ENCODE measurements around the gene DYRK3.

The DYRK3 gene

DNA sequence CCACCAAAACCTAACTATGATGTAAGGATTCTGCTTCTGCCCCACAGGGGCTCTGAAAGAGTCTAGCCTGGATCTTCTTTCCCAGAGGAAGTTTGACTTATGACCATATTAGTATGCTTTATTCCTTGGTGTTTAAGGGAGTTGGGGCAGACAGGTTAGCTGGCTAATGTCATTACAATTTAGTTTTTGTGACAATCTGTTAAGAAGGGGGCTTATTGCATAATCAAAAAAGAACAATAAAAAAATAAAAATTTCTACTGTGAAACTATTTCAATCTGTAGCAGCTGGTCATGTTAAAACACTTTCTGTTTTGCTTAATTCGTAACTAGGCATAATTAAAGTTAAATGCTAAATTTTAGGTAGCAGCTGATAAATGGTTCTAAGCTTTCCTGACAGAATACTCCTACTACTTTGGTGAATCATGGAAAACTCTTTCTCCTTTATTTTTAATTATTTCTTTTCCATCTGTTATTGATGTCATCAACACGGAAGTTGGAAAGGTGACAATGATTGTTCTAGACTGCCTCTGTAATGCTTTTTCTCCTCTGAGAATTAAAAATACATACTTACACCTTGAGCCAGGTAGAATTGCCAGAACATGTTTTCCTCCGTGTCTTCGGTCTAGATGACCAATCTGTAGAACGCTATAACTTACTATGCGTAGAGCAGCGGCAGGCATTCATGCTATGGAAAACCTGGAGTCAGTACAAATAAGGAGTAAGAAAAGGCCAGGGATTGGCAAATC is 18.6 kb downstream of the DYRK3 start:
- Histone ChIP-seq H3K27ac (no peak overlapping the region), H3K27me3 (peaks cover 13% of the 10 kb centered on the region), H3K4me1 (ENCODE audit: control insufficient read depth in 1 of 2, insufficient read depth in 1 of 2, low read depth in 1 of 2, low read length in 1 of 2) (peaks cover 0 to 10% of the 10 kb centered on the region in 2 experiments), H3K4me3 (ENCODE audit: low read depth in 1 of 2, low read length in 1 of 2) (no peak overlapping the region), H3K9me3 (no peaks in the 10 kb centered on the region), H3K36me3 (no peaks in the 10 kb centered on the region)
- TF ChIP-seq CTCF (IDR thresholded peaks at IDR 0.05), result no peak

DNA sequence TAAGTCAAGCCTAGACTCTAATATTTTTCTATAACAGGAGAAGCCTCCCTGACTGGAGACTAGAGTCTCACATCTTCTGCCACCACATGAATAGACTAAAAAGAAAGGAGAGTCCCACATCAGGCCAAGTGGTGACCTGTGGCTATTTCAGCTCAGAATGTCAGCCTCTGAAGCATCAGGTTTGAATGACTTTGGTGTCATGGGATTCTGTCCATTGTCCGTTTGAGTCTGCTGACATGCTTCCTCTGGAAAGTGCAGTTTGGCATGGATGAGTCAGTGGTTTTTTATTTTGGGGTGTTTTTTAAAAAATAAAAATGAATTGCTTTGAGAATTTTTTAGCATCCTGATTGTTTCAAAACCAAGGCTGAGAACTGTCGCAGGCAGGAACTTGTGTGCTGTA is 19.5 kb downstream of the DYRK3 start:
- Histone ChIP-seq H3K27me3 (peaks cover 13% of the 10 kb centered on the region), H3K27ac (no peak overlapping the region), H3K4me3 (ENCODE audit: low read depth in 1 of 2, low read length in 1 of 2) (no peak overlapping the region), H3K9me3 (no peaks in the 10 kb centered on the region), H3K36me3 (no peaks in the 10 kb centered on the region), H3K4me1 (ENCODE audit: control insufficient read depth in 1 of 2, insufficient read depth in 1 of 2, low read depth in 1 of 2, low read length in 1 of 2) (peaks cover 0 to 10% of the 10 kb centered on the region in 2 experiments)
- TF ChIP-seq CTCF (IDR thresholded peaks at IDR 0.05), result no peak

DNA sequence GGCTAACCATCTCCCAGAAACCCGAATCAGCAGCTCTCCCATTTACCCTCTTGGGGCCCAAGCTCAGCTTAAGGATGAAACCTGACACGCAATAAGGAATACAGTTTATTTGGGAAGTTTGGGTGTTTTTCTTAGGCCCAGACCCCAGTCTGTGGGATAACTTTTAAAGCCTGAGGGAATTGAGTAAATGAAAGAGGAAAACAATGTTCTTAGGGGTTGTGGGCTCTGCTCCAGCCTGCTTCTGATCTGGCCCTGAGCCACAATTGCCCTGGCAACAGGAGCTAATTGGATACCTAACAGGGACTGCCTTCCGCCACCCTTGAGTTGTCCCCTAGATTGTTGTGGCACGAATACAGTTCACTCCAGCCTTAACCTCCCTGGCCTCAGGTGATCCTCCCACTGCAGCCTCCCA is 20.1 kb downstream of the DYRK3 start:
- no peaks in the 10 kb centered on the region for H3K9me3 ChIP-seq
- H3K27ac ChIP-seq, result no peak overlapping the region
- no peaks in the 10 kb centered on the region for H3K36me3 ChIP-seq
- H3K27me3 ChIP-seq, result peaks cover 13% of the 10 kb centered on the region
- no peak for TF ChIP-seq CTCF (IDR thresholded peaks at IDR 0.05)
- H3K4me3 ChIP-seq (ENCODE audit: low read depth in 1 of 2, low read length in 1 of 2), result no peak overlapping the region
- H3K4me1 ChIP-seq (ENCODE audit: control insufficient read depth in 1 of 2, insufficient read depth in 1 of 2, low read depth in 1 of 2, low read length in 1 of 2), result peaks cover 0 to 10% of the 10 kb centered on the region in 2 experiments

GRCh38 chr1:206656936-206657335 is 21.6 kb downstream of the DYRK3 start:
- Histone ChIP-seq H3K4me1 (ENCODE audit: control insufficient read depth in 1 of 2, insufficient read depth in 1 of 2, low read depth in 1 of 2, low read length in 1 of 2) (peaks cover 0 to 10% of the 10 kb centered on the region in 2 experiments), H3K27ac (no peak overlapping the region), H3K27me3 (peaks cover 13% of the 10 kb centered on the region), H3K9me3 (no peaks in the 10 kb centered on the region), H3K36me3 (no peaks in the 10 kb centered on the region), H3K4me3 (ENCODE audit: low read depth in 1 of 2, low read length in 1 of 2) (no peak overlapping the region)
- TF ChIP-seq CTCF (IDR thresholded peaks at IDR 0.05), result no peak

DNA sequence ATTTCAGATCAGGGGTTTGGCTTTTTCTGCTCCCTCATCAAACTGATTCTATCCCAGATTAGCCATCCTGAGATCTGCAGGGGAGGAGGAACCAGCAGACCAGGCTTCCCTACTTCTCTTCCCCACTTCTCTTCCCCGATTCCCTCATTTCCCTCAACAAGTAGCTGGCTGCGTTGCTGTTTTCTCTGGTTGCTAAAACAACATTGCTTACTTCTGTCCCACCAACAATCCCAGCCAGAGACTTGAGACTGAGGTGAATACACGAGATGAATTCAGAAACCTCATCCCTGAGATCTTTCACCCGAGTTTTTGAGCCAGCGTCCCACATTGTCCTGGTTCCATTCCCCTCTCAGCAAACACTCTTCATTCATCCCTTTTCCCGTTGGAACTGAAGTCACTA is 22.4 kb downstream of the DYRK3 start:
- H3K4me1 ChIP-seq (ENCODE audit: control insufficient read depth in 1 of 2, insufficient read depth in 1 of 2, low read depth in 1 of 2, low read length in 1 of 2), result peaks cover 0 to 11% of the 10 kb centered on the region in 2 experiments
- H3K27me3 ChIP-seq, result peaks cover 20% of the 10 kb centered on the region
- no peaks in the 10 kb centered on the region for H3K9me3 ChIP-seq
- H3K27ac ChIP-seq, result no peak overlapping the region
- no peaks in the 10 kb centered on the region for H3K36me3 ChIP-seq
- no peak overlapping the region for H3K4me3 ChIP-seq (ENCODE audit: low read depth in 1 of 2, low read length in 1 of 2)
- no peak for TF ChIP-seq CTCF (IDR thresholded peaks at IDR 0.05)
